AG20443 (cell line): ENCODE data around the gene ZDHHC4.
A peak's percentile ranks its signal among the peaks of the same experiment; 100 is the strongest.

Experiments
- DNase-seq: peaks from one replicate; pipeline ENCODE4 v3.0.0; 2012; ENCODE audit warnings: low spot score, mixed read lengths

The ZDHHC4 gene

DNA sequence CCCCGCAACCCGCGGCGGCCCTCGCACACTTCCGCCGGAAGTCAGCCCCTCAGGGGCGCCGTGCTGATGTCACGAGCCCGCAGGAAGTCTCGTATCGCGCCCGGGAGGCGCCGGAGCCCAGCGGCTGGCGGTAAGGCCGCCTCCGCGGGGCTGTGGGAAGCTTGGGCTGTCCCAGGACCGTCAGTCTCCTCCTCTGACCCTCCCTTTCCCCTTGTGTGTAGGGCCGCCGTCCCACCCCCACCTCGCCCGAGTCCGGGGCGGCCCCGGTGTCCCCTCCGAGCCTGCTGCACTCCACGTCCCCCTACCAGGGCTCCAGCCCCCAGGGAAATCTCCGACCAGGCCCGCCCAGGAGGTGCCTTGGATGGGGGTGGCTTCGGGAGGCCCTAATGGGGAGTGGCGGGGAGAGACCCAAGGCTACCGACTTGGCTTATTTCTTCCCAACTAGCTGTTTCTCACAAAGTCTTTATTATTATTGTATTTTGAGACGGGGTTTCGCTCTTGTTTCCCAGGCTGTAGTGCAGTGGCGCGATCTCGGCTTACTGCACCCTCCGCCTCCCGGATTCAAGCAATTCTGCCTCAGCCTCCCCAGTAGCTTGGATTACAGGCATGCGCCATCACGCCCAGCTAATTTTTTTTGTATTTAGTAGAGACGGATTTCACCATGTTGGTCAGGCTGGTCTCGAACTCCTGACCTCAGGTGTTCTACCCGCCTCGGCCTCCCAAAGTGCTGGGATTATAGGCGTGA lies at the start of gene ZDHHC4:
ZDHHC4 (plus strand) TSS at position 86 of the 745 bp plus-strand sequence. CDS start 3,108 bp downstream, outside the sequence.
- DNase-seq, result peak; percentile 99

DNA sequence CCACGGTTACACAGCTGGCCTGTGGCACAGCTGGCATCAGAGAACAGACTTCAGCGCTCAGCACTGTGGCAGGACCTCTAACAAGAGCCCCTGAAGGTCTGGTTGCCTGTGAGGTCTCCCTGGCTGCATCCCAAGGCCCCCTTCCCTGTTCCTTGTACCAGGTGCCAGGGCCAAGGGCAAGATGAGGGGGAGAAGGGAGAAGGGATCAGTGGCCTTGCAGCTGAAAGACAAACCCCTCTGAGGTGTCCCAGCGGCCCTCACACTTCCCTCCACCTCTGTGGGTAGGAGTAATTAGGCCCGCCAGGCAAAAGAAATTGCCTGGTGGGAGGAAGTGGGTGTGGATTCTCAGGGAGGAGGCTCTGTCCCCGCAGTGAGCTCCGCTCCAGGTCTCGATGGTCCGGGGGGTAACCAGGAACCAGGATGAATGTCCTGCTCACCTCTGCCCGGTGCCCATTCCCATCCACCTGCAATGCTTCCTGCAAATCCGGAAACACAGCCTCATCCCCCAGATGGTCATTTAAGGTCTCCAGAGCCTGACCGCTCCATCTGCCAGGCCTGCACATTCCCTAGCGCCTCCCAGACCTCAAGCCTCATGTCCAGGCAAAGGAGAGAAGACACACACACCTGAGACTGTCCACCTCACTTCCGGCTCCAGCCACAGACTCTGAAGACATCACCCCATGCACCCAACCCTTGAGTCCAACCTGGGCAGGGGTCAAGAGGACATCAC lies 48.7 kb upstream of the ZDHHC4 start:
- no peak for DNase-seq

DNA sequence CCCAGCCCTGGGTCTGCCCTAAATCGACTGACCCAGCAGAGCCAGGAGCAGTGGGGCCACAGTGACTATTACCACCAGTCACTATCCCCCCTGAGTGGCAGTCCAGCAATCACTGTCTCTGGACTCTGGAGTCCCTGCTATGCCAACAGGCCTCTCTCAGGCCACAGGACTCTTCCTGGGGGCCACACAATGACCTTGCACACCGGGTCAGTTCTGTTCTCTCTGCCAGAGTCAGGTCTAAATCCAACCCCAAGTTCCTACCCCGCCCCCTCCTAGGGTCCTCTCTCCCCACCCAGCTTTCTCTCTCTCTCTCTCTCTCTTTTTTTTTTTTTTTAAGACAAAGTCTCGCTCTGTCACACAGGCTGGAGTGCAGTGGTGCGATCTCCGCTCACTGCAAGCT lies 47.6 kb upstream of the ZDHHC4 start:
- DNase-seq, result no peak

DNA sequence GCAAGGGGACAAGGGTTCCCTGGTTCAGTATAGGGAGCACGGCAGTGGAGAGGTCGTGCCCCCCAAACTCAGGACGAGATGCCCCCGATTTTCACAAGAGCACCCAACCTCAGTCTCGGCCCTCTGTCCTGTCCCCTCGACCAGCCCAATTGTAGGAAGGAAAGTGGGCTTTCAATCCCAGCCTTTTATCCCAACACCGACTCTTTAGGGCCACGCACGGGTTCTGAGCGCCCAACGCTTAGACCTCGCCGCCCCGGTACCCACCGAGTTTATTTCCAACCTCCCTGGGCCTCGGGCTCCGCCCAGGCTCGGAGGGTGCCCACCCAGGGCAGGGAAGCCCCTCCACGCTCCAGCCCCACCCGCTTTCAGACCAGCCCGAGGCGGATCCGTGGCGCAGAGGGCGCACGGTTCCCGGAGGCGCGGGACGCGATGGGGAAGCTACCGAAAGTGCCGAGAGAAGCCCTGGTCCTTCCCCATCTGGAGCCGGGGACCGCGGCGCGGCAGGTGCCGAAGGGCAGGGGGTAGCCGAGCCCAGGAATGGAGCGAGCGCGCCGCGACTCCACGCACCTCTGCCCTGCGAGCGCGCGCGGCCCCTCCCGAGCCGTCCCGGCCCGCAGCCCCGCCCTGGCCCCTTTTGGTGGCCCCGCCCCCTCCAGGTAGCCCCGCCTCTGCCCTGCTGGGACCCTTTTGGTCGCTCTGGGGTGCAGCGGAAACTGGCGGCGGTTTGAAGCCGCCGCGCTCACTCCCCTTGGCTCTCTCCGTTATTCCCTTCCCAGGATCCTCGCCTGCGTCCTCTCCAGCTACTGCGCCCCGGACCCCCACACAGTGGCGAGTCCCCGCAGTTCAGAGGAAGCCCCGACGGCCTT lies 46.4 kb upstream of the ZDHHC4 start:
- DNase-seq, result no peak

DNA sequence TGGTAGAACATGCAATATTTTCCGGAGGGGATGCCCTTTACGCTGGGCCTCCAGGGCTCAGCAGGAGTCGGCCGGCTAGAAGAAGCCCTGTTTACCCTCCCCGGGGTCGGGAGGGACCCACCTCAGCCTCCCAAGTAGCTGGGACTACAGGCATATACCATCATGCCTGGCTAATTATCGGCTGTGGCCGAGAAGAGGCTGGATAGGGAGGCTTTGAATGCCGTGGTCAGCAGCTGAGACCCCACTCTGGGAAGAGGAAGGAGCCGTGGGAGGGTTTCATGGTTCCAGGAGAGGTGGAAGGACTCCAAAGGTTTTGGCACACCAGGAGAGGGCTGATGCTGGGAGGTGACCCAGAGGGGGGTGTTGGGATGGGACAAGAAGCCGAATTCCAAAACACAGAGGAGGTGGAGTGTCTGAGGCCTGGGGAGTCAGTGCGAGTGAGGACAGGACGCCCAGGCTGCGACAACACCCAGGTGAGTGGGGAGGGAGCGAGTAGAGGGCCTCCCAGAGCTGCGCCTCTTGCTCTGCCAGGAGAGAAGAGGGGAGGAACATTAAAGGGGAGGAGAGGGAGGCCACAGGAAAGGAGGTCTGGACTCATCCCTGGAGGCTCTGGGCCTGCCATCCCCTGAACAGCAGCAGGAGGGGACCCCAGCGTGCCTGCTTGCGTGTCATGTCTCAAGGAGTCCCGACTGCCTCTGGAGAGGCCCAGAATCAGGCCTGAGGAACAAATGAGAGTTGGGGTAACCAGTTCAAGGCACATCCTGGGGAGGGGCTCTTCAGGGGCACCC lies 45.6 kb upstream of the ZDHHC4 start:
- DNase-seq, result no peak

DNA sequence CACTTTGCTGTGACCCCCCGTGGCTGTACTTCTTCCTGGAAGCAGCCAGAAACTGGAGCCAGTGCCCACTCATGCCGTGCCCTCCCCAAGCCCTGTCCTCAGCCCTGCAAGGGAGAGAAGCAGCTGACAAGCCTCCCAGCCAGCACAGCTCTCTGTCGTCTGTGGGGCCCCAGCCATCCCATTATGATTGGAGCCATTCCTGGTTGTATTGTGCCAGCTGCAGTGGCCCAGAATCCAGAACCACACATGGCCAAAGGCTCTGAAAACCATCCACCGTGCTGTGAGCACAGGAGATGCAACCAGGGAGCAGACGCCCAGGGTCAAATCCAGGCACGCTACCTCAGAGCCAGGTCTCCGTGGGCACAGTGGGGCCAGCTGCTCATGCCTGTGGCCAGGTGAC lies 44.7 kb upstream of the ZDHHC4 start:
- DNase-seq, result no peak

DNA sequence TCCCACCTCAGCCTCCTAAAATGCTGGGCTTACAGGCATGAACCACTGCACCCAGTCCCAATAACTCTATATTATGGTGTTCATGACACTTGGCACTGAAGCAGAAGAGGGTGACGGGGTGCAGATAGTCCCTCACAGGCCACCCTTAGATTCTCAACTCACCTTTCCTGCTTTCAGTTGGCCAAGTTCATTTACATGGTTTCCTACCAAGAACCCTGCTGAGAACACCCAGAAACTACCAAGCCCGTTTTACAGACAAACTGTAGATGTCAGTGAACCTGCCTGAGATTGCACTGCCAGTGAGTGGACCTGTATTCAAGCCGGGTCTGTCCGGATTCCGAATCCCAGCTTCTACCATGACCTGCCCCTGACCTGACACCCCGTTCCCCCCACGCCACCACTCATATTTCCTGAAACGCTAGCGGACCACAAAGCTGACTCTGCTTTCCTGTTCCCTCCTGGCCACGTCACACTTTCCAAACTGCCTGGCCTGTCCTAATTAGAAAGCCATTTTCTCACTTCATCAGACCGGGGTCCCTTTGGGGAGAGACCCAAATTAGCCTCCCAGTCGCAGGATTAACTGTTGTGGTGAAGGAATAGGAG lies 43.3 kb upstream of the ZDHHC4 start:
- DNase-seq, result no peak

DNA sequence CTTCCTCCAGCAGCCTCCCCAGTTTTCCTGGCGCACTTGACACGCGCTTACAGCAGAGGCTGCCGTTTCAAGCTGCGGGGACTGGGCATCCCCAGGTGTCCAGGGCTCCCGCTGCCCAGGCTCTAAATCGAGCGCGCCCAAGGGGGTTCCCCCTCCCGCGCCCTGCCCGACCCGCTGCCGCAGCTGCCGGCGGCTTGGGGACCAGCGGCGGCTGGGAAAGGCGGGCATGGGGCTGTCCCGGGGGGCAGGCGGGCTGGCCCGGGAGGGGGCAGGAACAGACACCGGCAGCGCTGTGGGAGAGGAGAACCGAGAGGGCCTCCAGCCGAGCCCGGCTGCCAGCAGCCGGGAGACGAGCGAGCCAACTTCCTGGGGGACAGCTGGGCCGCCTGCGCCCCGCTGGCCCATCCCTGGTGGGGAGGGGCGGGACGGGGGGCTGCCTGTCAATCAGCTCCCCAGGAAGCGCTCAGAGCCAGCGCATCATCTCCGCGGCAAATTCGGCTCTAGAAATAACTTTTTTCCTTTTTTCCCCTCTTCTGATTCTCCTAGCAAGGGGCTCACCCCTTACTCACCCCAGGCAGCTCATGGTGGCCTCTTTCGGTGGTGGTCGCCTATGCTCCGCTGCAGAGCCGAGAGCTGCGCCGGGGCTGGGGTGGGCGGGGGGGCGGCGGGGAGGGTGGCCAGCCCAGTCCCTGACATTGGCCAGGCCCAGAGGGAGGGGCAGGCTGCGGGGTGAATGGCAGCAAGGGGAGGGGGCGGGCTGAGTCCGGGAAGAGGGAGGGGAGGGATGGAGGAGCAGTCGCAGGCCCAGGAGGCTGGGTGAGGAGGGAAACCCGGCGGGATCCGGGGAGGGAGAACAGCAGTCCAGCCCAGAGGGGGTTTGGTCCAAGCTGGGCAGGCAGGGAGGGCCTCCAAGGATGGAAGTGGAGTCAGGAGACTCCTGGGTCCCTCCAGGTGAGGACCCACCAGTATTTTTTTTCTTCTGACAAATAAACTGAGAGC lies 40.7 kb upstream of the ZDHHC4 start:
- DNase-seq, result no peak

DNA sequence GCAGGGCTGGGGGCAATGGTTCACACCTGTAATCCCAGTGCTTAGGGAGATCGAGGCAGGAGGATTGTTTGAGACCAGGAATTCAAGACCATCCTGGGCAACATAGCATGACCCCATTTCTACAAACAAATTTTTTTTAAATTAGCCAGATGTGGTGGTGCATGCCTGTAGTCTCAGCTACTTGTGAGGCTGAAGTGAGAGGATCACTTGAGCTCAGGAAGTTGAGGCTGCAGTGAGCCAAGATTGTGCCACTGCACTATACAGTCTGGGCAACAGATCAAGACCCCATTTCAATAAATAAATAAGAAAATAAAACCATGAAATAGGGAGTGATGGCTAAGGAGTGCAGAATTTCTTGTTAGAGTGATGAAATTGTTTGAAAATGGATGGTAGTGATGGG lies 34.9 kb upstream of the ZDHHC4 start:
- DNase-seq, result no peak

DNA sequence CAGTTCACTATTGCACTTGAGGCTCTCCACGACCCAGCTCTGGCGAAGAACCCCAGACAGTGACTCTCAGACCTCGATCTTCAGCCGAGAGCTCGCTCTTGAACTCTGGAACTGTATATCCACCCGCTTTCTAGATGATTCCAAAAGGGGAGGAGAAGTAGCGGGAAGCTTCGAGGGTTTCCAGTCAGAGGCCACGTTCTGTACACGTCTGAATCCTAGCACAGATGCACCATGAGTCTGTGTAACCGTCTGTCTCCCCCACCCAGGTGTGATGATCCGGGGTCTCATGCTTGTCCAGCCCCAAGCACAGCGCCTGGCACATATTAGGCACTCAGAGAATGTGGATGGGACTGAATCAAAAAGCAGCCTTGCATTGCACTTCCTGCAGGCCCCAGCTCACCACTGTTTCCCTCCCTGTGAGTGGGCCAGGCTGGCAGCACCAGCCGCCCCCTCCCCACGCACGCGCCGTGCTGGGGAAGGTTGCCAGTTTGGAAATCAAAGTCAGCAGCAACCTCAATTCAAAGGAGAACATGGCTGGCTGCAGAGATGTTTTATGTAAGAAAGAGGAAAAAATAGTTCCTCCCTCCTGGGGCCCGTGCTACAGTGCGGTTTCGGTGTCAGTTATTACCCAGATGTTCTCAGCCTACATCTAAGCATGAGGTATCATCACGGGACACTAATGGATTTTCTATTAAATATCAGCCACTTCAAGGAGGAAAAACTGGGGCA lies 31.7 kb upstream of the ZDHHC4 start:
- peak; percentile 6 for DNase-seq

DNA sequence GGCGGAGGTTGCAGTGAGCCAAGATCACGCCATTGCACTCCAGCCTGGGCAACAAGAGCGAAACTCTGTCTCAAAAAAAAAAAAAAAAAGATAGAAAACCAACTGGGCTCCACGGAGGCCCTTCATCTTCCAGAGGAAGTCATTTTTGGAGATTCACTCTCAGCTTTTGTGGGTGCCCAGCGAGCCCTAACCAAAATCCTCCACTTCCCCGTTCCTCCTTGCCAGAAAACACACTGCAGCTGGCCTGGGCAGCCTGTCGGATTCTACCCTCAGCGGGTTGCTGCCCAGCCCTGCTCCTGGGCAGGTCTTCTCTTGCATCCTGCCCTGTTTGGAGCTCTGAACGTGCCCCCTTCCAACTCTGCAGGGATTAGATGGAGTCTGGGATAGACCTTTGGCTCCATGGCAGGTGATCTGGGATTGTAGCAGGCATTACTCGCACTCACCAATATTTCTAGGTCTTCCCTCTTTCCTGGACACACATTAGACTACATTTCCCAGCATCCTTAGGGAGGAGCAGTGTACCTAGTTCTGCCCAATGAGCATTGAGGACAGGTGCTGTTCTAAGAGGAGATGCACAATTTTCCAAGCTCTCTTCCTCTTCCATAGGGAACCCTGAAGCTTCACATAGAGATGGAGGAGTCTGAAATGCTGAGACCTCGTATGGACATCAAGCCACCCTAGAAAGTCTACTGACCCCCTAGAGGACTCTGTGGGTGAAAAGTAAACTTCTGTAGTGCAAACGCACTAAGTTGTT lies 30.6 kb upstream of the ZDHHC4 start:
- no peak for DNase-seq

DNA sequence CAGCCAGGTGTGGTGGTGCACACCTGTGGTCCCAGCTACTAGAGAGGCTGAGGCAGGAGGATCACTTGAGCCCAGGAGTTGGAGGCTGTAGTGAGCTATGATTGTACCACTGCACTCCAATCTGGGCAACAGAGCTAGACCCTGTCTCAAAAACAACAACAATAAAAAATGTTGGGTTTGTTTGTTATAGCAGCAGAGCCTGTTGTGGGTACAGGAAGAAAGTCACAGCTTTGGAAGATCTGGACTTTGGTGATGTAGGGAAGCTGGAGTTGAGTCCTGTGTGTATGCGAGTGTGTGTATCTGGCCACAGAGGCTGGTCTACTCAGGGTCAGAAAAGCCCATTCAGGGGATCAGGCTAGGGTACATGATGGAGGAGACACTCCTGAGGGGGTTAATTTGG lies 29.9 kb upstream of the ZDHHC4 start:
- DNase-seq, result no peak

DNA sequence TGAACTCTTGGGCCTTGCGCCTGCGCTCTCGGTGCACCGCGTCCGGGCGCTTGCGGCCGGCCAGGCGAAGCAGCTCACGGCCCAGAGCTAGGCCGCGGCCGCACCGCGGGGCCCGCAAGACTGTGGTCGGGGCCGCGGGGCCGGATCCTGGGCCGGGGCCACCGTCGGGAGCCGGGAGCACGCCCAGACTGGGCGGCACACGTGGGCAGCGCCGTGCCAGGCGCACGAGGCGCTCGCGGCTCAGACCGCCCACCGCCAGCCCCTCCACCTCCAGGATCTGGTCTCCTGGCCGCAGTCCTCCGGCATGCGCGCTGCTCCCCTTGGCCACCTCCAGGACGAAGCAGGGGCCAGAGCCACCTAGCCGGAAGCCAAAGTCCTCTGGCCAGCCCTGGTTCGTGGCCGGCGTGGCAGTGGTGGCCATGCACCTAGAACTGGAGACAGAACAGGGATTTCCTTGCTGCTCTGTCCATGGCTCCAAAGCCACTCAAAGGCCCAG lies 26.2 kb upstream of the ZDHHC4 start, which contains the start of gene GRID2IP:
GRID2IP (minus strand) TSS at position 446 of the 496 bp plus-strand sequence; CDS start at position 421, 25 bp downstream.
- DNase-seq, result no peak

DNA sequence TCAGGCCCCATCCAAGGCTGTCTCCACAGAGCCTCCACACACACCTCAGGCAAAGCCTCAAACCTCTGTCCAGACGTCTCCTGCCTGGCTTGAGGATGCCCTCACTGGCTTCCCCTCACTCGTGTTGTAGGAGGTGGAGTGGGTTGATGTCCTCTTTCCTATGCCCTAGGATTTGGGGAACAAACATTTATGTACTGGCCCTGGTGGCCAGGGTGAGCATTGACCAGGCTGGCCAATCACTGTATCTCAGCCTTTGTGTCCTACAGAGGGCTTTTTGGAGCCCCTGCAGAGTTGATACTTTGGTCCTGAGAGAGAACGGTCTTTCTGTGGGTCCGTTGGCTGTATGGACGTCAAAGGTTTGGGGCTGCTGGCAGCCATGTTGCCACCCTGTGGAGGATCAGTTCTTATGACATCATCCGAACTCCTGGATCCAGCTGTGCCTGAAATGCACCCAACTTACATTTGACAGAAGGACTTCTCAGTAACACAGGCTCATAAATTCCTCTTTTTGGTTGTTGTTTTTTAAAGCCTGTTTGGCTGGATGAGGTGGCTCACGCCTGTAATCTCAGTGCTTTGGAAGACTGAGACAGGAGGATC lies 23.7 kb upstream of the ZDHHC4 start:
- peak; percentile 17 for DNase-seq

DNA sequence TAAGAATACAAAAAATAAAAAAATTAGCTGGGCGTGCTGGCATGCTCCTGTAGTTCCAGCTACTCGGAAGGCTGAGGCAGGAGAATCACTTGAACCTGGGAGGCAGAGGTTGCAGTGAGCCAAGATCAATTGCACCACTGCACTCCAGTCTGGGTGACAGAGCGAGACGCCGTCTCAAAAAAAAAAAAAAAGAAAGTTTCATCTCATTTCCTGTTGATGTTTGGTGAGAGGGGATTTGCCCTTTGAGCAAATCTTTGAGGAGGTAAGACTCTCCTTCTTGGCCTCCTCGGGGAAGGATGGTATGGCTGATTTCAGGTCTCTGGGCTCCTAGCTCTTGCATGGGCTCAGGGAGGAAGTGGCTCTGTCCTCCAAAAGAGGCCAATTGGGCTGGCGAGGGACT lies 22.4 kb upstream of the ZDHHC4 start:
- DNase-seq, result no peak

DNA sequence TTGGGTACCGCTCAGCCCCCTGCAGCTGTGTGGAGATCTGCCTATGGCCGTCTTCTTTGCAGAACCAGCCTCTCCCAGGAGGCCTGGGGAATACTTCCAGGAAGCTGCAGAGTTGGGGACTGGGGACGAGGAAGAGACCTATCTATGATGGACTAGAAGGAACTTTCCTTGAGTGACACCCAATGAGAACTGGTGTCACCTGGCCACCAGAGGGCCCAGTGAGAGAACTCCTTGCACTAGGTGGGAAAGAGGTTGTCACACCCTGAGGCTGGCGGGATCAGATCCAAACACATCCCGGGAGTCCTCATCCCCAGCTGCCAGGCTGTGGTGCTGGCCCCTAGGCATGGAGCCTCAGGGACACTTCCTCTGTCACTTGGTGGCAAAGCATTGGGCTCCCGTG lies 21.1 kb upstream of the ZDHHC4 start:
- peak; percentile 5 for DNase-seq

DNA sequence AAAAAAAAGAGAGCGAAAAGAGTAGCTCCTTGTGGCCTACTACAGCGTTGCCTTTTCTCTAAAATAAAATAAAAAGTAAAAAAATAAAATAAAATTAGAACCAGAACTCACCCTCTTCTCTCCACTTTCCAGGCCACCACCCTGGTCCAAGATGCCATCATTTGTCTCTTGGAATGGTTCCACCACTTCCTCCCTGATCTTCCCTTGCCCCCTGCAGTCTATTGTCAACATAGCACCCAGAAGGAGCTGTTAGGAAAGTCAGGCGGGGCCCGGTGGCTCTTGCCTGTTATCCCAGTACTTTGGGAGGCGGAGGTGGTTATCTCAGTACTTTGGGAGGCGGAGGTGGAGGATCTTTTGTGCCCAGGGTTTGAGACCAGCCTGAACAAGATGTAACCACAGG lies 18.4 kb upstream of the ZDHHC4 start:
- DNase-seq, result peak; percentile 71

DNA sequence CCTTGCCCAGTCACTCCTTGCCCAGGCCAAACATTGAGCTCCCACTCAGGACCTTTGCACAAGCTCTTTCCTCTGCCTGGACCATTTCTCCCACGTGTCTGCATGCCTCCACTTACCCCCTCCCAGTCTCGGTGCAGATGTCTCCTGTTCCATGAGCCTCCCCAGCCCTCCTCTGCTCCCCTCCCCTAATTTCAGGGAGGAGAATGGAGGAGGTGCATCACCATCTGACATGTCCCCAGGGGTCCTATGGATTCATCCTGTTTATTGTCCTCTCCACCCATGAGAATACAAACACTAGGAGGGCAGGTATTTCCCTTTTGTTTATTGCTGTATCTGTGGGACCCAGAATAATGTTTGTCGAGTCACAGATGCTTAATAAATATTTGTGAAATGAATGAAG lies 17.4 kb upstream of the ZDHHC4 start:
- no peak for DNase-seq
